Panc1 (cell line): ENCODE data around the gene DLG2.

Source experiments
- POLR2AphosphoS5 ChIP-seq: IDR thresholded peaks from 2 replicates; pipeline ENCODE4 v1.6.1; 2012; ENCODE audit warnings: mild to moderate bottlenecking, low read depth, low read length, moderate library complexity
- SIN3A ChIP-seq: IDR thresholded peaks from 2 replicates; pipeline ENCODE4 v1.6.1; 2012; ENCODE audit warnings: low read depth, mild to moderate bottlenecking, low read length, moderate library complexity, borderline replicate concordance; ENCODE audit not compliant: insufficient read depth
- TCF7L2 ChIP-seq: IDR thresholded peaks from 2 replicates; pipeline ENCODE4 v1.6.1; 2011; ENCODE audit warnings: mild to moderate bottlenecking, low read depth, low read length, inconsistent platforms
- TF ChIP-seq, protein P1 (sequence below): fragments of 450-650 bp; IDR thresholded peaks from 2 replicates; pipeline ENCODE4 v1.5.1; 2017; ENCODE audit warnings: mild to moderate bottlenecking
- TF ChIP-seq, protein P2 (sequence below), 2 experiments: IDR thresholded peaks; 2 replicates each; pipeline ENCODE4 v1.6.1; 2011 to 2012; ENCODE audit warnings: low read depth in 2 of 2, control low read depth in 1 of 2, low read length in 1 of 2, mild to moderate bottlenecking in 1 of 2, moderate library complexity in 1 of 2; ENCODE audit not compliant: insufficient read depth in 1 of 2

DNA sequence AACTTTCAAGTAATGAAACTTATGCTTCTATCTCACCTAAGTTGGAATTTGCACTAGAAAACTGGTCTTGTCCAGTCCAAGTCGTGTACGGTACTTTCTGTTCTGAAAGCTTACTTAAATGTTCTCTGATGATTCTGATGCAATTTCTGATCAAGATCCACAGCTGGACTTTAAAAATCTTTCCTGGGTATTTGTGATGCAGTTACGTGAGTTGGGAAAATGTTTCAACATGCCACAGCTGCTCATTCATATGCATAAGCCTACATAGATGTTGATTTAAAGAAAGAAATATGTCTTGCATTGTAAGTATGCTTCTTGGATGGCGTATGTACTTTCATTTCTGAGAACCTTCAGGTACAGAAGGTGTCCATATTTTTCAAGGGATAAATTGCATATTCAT, 1847.3 kb downstream of the DLG2 start:
- TF ChIP-seq, protein P1, sequence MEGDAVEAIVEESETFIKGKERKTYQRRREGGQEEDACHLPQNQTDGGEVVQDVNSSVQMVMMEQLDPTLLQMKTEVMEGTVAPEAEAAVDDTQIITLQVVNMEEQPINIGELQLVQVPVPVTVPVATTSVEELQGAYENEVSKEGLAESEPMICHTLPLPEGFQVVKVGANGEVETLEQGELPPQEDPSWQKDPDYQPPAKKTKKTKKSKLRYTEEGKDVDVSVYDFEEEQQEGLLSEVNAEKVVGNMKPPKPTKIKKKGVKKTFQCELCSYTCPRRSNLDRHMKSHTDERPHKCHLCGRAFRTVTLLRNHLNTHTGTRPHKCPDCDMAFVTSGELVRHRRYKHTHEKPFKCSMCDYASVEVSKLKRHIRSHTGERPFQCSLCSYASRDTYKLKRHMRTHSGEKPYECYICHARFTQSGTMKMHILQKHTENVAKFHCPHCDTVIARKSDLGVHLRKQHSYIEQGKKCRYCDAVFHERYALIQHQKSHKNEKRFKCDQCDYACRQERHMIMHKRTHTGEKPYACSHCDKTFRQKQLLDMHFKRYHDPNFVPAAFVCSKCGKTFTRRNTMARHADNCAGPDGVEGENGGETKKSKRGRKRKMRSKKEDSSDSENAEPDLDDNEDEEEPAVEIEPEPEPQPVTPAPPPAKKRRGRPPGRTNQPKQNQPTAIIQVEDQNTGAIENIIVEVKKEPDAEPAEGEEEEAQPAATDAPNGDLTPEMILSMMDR = no peak
- no peak for TF ChIP-seq POLR2AphosphoS5
- TF ChIP-seq TCF7L2 = no peak
- no peak for TF ChIP-seq SIN3A
- TF ChIP-seq, protein P2, sequence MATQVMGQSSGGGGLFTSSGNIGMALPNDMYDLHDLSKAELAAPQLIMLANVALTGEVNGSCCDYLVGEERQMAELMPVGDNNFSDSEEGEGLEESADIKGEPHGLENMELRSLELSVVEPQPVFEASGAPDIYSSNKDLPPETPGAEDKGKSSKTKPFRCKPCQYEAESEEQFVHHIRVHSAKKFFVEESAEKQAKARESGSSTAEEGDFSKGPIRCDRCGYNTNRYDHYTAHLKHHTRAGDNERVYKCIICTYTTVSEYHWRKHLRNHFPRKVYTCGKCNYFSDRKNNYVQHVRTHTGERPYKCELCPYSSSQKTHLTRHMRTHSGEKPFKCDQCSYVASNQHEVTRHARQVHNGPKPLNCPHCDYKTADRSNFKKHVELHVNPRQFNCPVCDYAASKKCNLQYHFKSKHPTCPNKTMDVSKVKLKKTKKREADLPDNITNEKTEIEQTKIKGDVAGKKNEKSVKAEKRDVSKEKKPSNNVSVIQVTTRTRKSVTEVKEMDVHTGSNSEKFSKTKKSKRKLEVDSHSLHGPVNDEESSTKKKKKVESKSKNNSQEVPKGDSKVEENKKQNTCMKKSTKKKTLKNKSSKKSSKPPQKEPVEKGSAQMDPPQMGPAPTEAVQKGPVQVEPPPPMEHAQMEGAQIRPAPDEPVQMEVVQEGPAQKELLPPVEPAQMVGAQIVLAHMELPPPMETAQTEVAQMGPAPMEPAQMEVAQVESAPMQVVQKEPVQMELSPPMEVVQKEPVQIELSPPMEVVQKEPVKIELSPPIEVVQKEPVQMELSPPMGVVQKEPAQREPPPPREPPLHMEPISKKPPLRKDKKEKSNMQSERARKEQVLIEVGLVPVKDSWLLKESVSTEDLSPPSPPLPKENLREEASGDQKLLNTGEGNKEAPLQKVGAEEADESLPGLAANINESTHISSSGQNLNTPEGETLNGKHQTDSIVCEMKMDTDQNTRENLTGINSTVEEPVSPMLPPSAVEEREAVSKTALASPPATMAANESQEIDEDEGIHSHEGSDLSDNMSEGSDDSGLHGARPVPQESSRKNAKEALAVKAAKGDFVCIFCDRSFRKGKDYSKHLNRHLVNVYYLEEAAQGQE (IDR thresholded peaks at IDR 0.05; ENCODE audit: insufficient read depth in 1 of 2, low read depth in 2 of 2, low read length in 1 of 2) = no peak
